Cardiac muscle cell (in vitro differentiated cells and primary cell): ENCODE results near the gene MAPK10. TPM values are rescaled to one million over a fixed set of nuclear protein-coding genes. Genes with fewer than 3 reads are reported as not detected.
A peak's percentile ranks its signal among the peaks of the same experiment; 100 is the strongest.

ENCODE experiments used
- DNase-seq, 2 donors: peaks; one replicate each; pipeline versions ENCODE4 v3.0.0 to v3.0.0-alpha.2; 2010 to 2017; ENCODE audit warnings: low read depth in 1 of 2, low spot score in 1 of 2
- H3K27ac ChIP-seq: fragments of 200-600 bp; sonication (generic); 2 replicates; pipeline ENCODE4 v1.5.1; 2016
- H3K27me3 ChIP-seq: fragments of 200-600 bp; sonication (generic); 2 replicates; pipeline ENCODE4 v1.6.0; 2016; ENCODE audit warnings: control low read depth
- H3K36me3 ChIP-seq: fragments of 200-600 bp; sonication (generic); 2 replicates; pipeline ENCODE4 v1.5.1; 2016; ENCODE audit warnings: control low read depth
- H3K4me1 ChIP-seq: fragments of 200-600 bp; sonication (generic); 2 replicates; pipeline ENCODE4 v1.8.1; 2017; ENCODE audit warnings: low read depth, mild to moderate bottlenecking, mixed run types
- H3K4me3 ChIP-seq: fragments of 200-600 bp; sonication (generic); 2 replicates; pipeline ENCODE4 v1.5.1; 2016; ENCODE audit warnings: mild to moderate bottlenecking
- H3K9me3 ChIP-seq: fragments of 200-600 bp; sonication (generic); 2 replicates; pipeline ENCODE4 v1.5.1; 2017; ENCODE audit warnings: low read depth, mild to moderate bottlenecking, control low read depth
- polyA plus RNA-seq: library from polyadenylated mRNA; unstranded; fragments of >200 nt; fragmentation: Nextera tagmentation; extraction: Ambion mirVana; gene quantifications from 2 replicates; pipeline ENCODE4 v1.2.1, GENCODE V29; 2016
- total RNA-seq: library from RNA; depleted of rRNA; stranded (reverse); fragments of >200 nt; gene quantifications from 2 replicates; pipeline ENCODE4 v1.2.3, GENCODE V29; 2016
- TF ChIP-seq, protein P1 (sequence below): IDR thresholded peaks from 2 replicates; pipeline ENCODE4 v1.5.1; 2012; ENCODE audit warnings: low read depth, mild to moderate bottlenecking, low read length

The MAPK10 gene
- total and polyA plus RNA-seq, 2 experiments from 2014 or later: 13.9 to 22.8 TPM

- H3K27me3 ChIP-seq: no peaks in the 10 kb centered on the region
- TF ChIP-seq, protein P1, sequence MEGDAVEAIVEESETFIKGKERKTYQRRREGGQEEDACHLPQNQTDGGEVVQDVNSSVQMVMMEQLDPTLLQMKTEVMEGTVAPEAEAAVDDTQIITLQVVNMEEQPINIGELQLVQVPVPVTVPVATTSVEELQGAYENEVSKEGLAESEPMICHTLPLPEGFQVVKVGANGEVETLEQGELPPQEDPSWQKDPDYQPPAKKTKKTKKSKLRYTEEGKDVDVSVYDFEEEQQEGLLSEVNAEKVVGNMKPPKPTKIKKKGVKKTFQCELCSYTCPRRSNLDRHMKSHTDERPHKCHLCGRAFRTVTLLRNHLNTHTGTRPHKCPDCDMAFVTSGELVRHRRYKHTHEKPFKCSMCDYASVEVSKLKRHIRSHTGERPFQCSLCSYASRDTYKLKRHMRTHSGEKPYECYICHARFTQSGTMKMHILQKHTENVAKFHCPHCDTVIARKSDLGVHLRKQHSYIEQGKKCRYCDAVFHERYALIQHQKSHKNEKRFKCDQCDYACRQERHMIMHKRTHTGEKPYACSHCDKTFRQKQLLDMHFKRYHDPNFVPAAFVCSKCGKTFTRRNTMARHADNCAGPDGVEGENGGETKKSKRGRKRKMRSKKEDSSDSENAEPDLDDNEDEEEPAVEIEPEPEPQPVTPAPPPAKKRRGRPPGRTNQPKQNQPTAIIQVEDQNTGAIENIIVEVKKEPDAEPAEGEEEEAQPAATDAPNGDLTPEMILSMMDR: no peak
- DNase-seq: no peak
- no peak overlapping the region for H3K27ac ChIP-seq
- H3K4me1 ChIP-seq: no peaks in the 10 kb centered on the region
- H3K9me3 ChIP-seq: no peaks in the 10 kb centered on the region
- H3K4me3 ChIP-seq: no peak overlapping the region
- H3K36me3 ChIP-seq: no peaks in the 10 kb centered on the region
These were observed 13.5 kb downstream of the MAPK10 start for GRCh38 chr4:86346320-86346719.

GRCh38 chr4:86344127-86344526 lies 15.7 kb downstream of the MAPK10 start:
- H3K4me3 ChIP-seq: no peak overlapping the region
- no peaks in the 10 kb centered on the region for H3K36me3 ChIP-seq
- no peak overlapping the region for H3K27ac ChIP-seq
- no peaks in the 10 kb centered on the region for H3K4me1 ChIP-seq
- TF ChIP-seq, protein P1: no peak
- H3K9me3 ChIP-seq: no peaks in the 10 kb centered on the region
- no peaks in the 10 kb centered on the region for H3K27me3 ChIP-seq
- no peak for DNase-seq

- no peaks in the 10 kb centered on the region for H3K36me3 ChIP-seq
- TF ChIP-seq, protein P1: no peak
- H3K4me1 ChIP-seq: no peaks in the 10 kb centered on the region
- H3K27ac ChIP-seq: no peak overlapping the region
- peak in 1 of 2 donors; percentile 84 for DNase-seq
- no peaks in the 10 kb centered on the region for H3K9me3 ChIP-seq
- no peaks in the 10 kb centered on the region for H3K27me3 ChIP-seq
- H3K4me3 ChIP-seq: no peak overlapping the region
These were observed 20.9 kb downstream of the MAPK10 start for GRCh38 chr4:86338989-86339388.

DNA sequence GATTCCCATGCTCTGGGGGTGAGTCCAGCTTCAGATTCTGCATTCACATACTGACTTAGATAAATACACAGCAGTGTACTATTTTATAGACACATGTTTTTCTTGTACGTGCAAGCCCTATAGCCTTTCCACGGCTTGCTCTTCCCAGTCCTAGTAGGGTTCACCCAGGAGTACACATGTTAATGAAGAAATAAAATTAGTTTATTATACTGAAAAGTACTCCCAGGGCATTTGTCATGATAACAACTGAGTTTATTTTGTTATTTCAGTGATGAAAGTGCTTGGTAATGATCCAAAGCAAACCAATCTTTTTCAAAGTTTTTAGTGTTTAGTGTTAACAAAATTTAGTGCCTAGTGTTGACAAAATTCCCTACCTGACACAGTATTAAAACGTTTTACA lies 21.3 kb downstream of the MAPK10 start:
- Histone ChIP-seq H3K36me3 (no peaks in the 10 kb centered on the region), H3K4me3 (no peak overlapping the region), H3K9me3 (no peaks in the 10 kb centered on the region), H3K27ac (no peak overlapping the region), H3K27me3 (no peaks in the 10 kb centered on the region), H3K4me1 (peaks cover 1% of the 10 kb centered on the region)
- DNase-seq: peak in 1 of 2 donors; percentile 23
- TF ChIP-seq, protein P1: no peak

GRCh38 chr4:86334020-86334750 lies 25.7 kb downstream of the MAPK10 start:
- no peaks in the 10 kb centered on the region for H3K9me3 ChIP-seq
- no peak overlapping the region for H3K4me3 ChIP-seq
- peaks cover 10% of the 10 kb centered on the region for H3K4me1 ChIP-seq
- TF ChIP-seq, protein P1: no peak
- H3K27me3 ChIP-seq: no peaks in the 10 kb centered on the region
- DNase-seq: no peak
- no peaks in the 10 kb centered on the region for H3K36me3 ChIP-seq
- no peak overlapping the region for H3K27ac ChIP-seq
